Activated T-cell treated with anti-CD3 and anti-CD28 coated beads, Interleukin-2, amount 50 U/mL, for 24 hours (primary cell): Measurements from ENCODE around the gene GLI3.
A peak's percentile ranks its signal among the peaks of the same experiment; 100 is the strongest.

Experiments
- DNase-seq: peaks from one replicate; pipeline ENCODE4 v3.0.0-alpha.2; 2020
- H3K27ac Mint-ChIP-seq: 2 replicates; pipeline ENCODE4 v1.8.0; 2020; ENCODE audit warnings: mild to moderate bottlenecking, mixed read lengths
- H3K27me3 Mint-ChIP-seq: 2 replicates; pipeline ENCODE4 v1.8.0; 2020; ENCODE audit warnings: mixed read lengths
- H3K36me3 Mint-ChIP-seq: 2 replicates; pipeline ENCODE4 v1.8.0; 2020; ENCODE audit warnings: low read depth, mixed read lengths
- H3K4me1 Mint-ChIP-seq: 2 replicates; pipeline ENCODE4 v1.8.0; 2020; ENCODE audit warnings: low read depth, mixed read lengths
- H3K4me3 Mint-ChIP-seq: 2 replicates; pipeline ENCODE4 v1.8.0; 2020; ENCODE audit warnings: mild to moderate bottlenecking, moderate library complexity, mixed read lengths
- H3K9me3 Mint-ChIP-seq: 2 replicates; pipeline ENCODE4 v1.8.0; 2020; ENCODE audit warnings: mixed read lengths

GLI3 gene

GRCh38 chr7:42236976-42237810, at the start of gene GLI3:
GLI3 (minus strand) TSS chr7:42237209; CDS start chr7:42223253, 13,956 bp downstream.
- H3K36me3 Mint-ChIP-seq: no peaks in the 10 kb centered on the region
- H3K9me3 Mint-ChIP-seq: no peaks in the 10 kb centered on the region
- H3K4me3 Mint-ChIP-seq: peak within 1 kb of the TSS; percentile 76
- H3K27me3 Mint-ChIP-seq: peaks cover 81% of the 10 kb centered on the region
- H3K4me1 Mint-ChIP-seq: peaks cover 8% of the 10 kb centered on the region
- peak within 1 kb of the TSS; percentile 50 for H3K27ac Mint-ChIP-seq
- peak; percentile 46 for DNase-seq

- Mint-ChIP-seq H3K9me3 (no peaks in the 10 kb centered on the region), H3K4me3 (no peak overlapping the region), H3K27ac (no peak overlapping the region), H3K27me3 (peaks cover 7% of the 10 kb centered on the region), H3K36me3 (no peaks in the 10 kb centered on the region), H3K4me1 (no peaks in the 10 kb centered on the region)
- DNase-seq: no peak
Measured at GRCh38 chr7:42285383-42285824, 48.4 kb upstream of the GLI3 start.

- no peaks in the 10 kb centered on the region for H3K9me3 Mint-ChIP-seq
- no peak overlapping the region for H3K27ac Mint-ChIP-seq
- H3K4me3 Mint-ChIP-seq: no peak overlapping the region
- no peaks in the 10 kb centered on the region for H3K36me3 Mint-ChIP-seq
- no peak for DNase-seq
- peaks cover 10% of the 10 kb centered on the region for H3K27me3 Mint-ChIP-seq
- no peaks in the 10 kb centered on the region for H3K4me1 Mint-ChIP-seq
Measured at GRCh38 chr7:42283553-42283952, 46.5 kb upstream of the GLI3 start.

- no peaks in the 10 kb centered on the region for H3K4me1 Mint-ChIP-seq
- H3K27me3 Mint-ChIP-seq: peaks cover 5% of the 10 kb centered on the region
- no peak overlapping the region for H3K27ac Mint-ChIP-seq
- no peak overlapping the region for H3K4me3 Mint-ChIP-seq
- no peak for DNase-seq
- H3K9me3 Mint-ChIP-seq: no peaks in the 10 kb centered on the region
- no peaks in the 10 kb centered on the region for H3K36me3 Mint-ChIP-seq
Measured at GRCh38 chr7:42278344-42278743, 41.3 kb upstream of the GLI3 start.

GRCh38 chr7:42274053-42274452, 37.0 kb upstream of the GLI3 start:
- no peak overlapping the region for H3K4me3 Mint-ChIP-seq
- no peak overlapping the region for H3K27ac Mint-ChIP-seq
- H3K27me3 Mint-ChIP-seq: peaks cover 2% of the 10 kb centered on the region
- no peaks in the 10 kb centered on the region for H3K9me3 Mint-ChIP-seq
- no peak for DNase-seq
- H3K36me3 Mint-ChIP-seq: no peaks in the 10 kb centered on the region
- peaks cover 2% of the 10 kb centered on the region for H3K4me1 Mint-ChIP-seq

GRCh38 chr7:42272793-42273665, 36.0 kb upstream of the GLI3 start:
- Mint-ChIP-seq H3K27me3 (peaks cover 2% of the 10 kb centered on the region), H3K4me1 (peaks cover 7% of the 10 kb centered on the region), H3K9me3 (no peaks in the 10 kb centered on the region), H3K27ac (no peak overlapping the region), H3K36me3 (no peaks in the 10 kb centered on the region), H3K4me3 (no peak overlapping the region)
- no peak for DNase-seq

- Mint-ChIP-seq H3K27ac (no peak overlapping the region), H3K4me3 (no peak overlapping the region), H3K36me3 (no peaks in the 10 kb centered on the region), H3K9me3 (no peaks in the 10 kb centered on the region), H3K4me1 (peaks cover 7% of the 10 kb centered on the region), H3K27me3 (peaks cover 1% of the 10 kb centered on the region)
- no peak for DNase-seq
Measured at GRCh38 chr7:42269161-42269560, 32.2 kb upstream of the GLI3 start.

GRCh38 chr7:42264702-42265101, 27.7 kb upstream of the GLI3 start:
- Mint-ChIP-seq H3K27ac (no peak overlapping the region), H3K36me3 (no peaks in the 10 kb centered on the region), H3K27me3 (no peaks in the 10 kb centered on the region), H3K9me3 (no peaks in the 10 kb centered on the region), H3K4me3 (no peak overlapping the region), H3K4me1 (peaks cover 7% of the 10 kb centered on the region)
- no peak for DNase-seq

GRCh38 chr7:42263971-42264370, 27.0 kb upstream of the GLI3 start:
- Mint-ChIP-seq H3K27me3 (no peaks in the 10 kb centered on the region), H3K27ac (no peak overlapping the region), H3K4me3 (no peak overlapping the region), H3K36me3 (no peaks in the 10 kb centered on the region), H3K4me1 (peaks cover 4% of the 10 kb centered on the region), H3K9me3 (no peaks in the 10 kb centered on the region)
- no peak for DNase-seq

- Mint-ChIP-seq H3K4me1 (no peaks in the 10 kb centered on the region), H3K4me3 (no peak overlapping the region), H3K36me3 (no peaks in the 10 kb centered on the region), H3K27me3 (no peaks in the 10 kb centered on the region), H3K9me3 (no peaks in the 10 kb centered on the region), H3K27ac (no peak overlapping the region)
- DNase-seq: no peak
Measured at GRCh38 chr7:42262964-42263363, 26.0 kb upstream of the GLI3 start.

GRCh38 chr7:42254217-42254616, 17.2 kb upstream of the GLI3 start:
- Mint-ChIP-seq H3K36me3 (no peaks in the 10 kb centered on the region), H3K4me1 (no peaks in the 10 kb centered on the region), H3K27me3 (no peaks in the 10 kb centered on the region), H3K27ac (no peak overlapping the region), H3K4me3 (no peak overlapping the region), H3K9me3 (peaks cover 2% of the 10 kb centered on the region)
- DNase-seq: no peak

GRCh38 chr7:42253316-42253715, 16.3 kb upstream of the GLI3 start:
- H3K27ac Mint-ChIP-seq: no peak overlapping the region
- no peaks in the 10 kb centered on the region for H3K27me3 Mint-ChIP-seq
- H3K9me3 Mint-ChIP-seq: peaks cover 2% of the 10 kb centered on the region
- H3K4me1 Mint-ChIP-seq: no peaks in the 10 kb centered on the region
- DNase-seq: no peak
- no peaks in the 10 kb centered on the region for H3K36me3 Mint-ChIP-seq
- no peak overlapping the region for H3K4me3 Mint-ChIP-seq

- no peak for DNase-seq
- Mint-ChIP-seq H3K36me3 (no peaks in the 10 kb centered on the region), H3K27me3 (no peaks in the 10 kb centered on the region), H3K4me1 (no peaks in the 10 kb centered on the region), H3K4me3 (no peak overlapping the region), H3K27ac (no peak overlapping the region), H3K9me3 (peaks cover 2% of the 10 kb centered on the region)
Measured at GRCh38 chr7:42250411-42250810, 13.4 kb upstream of the GLI3 start.

GRCh38 chr7:42248579-42248978, 11.6 kb upstream of the GLI3 start:
- H3K36me3 Mint-ChIP-seq: no peaks in the 10 kb centered on the region
- H3K27me3 Mint-ChIP-seq: no peaks in the 10 kb centered on the region
- H3K4me3 Mint-ChIP-seq: no peak overlapping the region
- no peaks in the 10 kb centered on the region for H3K4me1 Mint-ChIP-seq
- DNase-seq: no peak
- no peak overlapping the region for H3K27ac Mint-ChIP-seq
- peaks cover 2% of the 10 kb centered on the region for H3K9me3 Mint-ChIP-seq

GRCh38 chr7:42247301-42247700, 10.3 kb upstream of the GLI3 start:
- H3K36me3 Mint-ChIP-seq: no peaks in the 10 kb centered on the region
- H3K4me1 Mint-ChIP-seq: no peaks in the 10 kb centered on the region
- peaks cover 7% of the 10 kb centered on the region for H3K27me3 Mint-ChIP-seq
- no peak for DNase-seq
- H3K27ac Mint-ChIP-seq: no peak overlapping the region
- H3K9me3 Mint-ChIP-seq: peaks cover 2% of the 10 kb centered on the region
- no peak overlapping the region for H3K4me3 Mint-ChIP-seq
